ENCODE data around the gene UBE2L5. TPM values are rescaled to one million over a fixed set of nuclear protein-coding genes. Genes with fewer than 3 reads are reported as not detected.

Gene UBE2L5
- total RNA-seq, 4 donors from 2014 or later: 0.66 to 0.75 TPM; not detected in 2

GRCh38 chr13:30382836-30383525, 39.3 kb upstream of the UBE2L5 start:
- no peak for TF ChIP-seq CTCF (IDR thresholded peaks at IDR 0.05; ENCODE audit: low read depth)

GRCh38 chr13:30388406-30389283, 33.6 kb upstream of the UBE2L5 start:
- TF ChIP-seq CTCF (IDR thresholded peaks at IDR 0.05; ENCODE audit: low read depth): no peak

GRCh38 chr13:30391956-30392680, 30.2 kb upstream of the UBE2L5 start:
- TF ChIP-seq CTCF (IDR thresholded peaks at IDR 0.05; ENCODE audit: low read depth): no peak

GRCh38 chr13:30392681-30393045, 29.6 kb upstream of the UBE2L5 start:
- no peak for TF ChIP-seq CTCF (IDR thresholded peaks at IDR 0.05; ENCODE audit: low read depth)

- no peak for TF ChIP-seq CTCF (IDR thresholded peaks at IDR 0.05; ENCODE audit: low read depth)
Measured at GRCh38 chr13:30394751-30395191, 27.5 kb upstream of the UBE2L5 start.

- no peak for TF ChIP-seq CTCF (IDR thresholded peaks at IDR 0.05; ENCODE audit: low read depth)
Measured at GRCh38 chr13:30395192-30396158, 26.8 kb upstream of the UBE2L5 start.

Data from subcutaneous adipose tissue (tissue), 4 donors.